Upper lobe of left lung (tissue), 6 donors: ENCODE data around the gene CAPN11. TPM values are rescaled to one million over a fixed set of nuclear protein-coding genes. Genes with fewer than 3 reads are reported as not detected.

Experiments used
- ATAC-seq, 2 donors: fragments of 200-7000 bp; cut with Tn5 transposase; one replicate each; pipeline ENCODE4 v1.9.1; 2022; ENCODE audit warnings: mild to moderate bottlenecking in 2 of 2, moderate library complexity in 2 of 2; ENCODE audit not compliant: low FRiP score in 2 of 2
- DNase-seq, 2 donors: peaks; one replicate each; pipeline ENCODE4 v3.0.0-alpha.2; 2019 to 2020
- H3K27ac ChIP-seq, 4 donors: fragments of 200-600 bp; sonication (generic); one replicate each; pipeline ENCODE4 v1.5.1; 2016 to 2019
- H3K27me3 ChIP-seq, 4 donors: fragments of 200-600 bp; sonication (generic); one replicate each; pipeline ENCODE4 v1.5.1; 2017 to 2019
- H3K36me3 ChIP-seq, 4 donors: fragments of 200-600 bp; sonication (generic); one replicate each; pipeline ENCODE4 v1.5.1; 2016 to 2019
- H3K4me1 ChIP-seq, 4 donors: fragments of 200-600 bp; sonication (generic); one replicate each; pipeline ENCODE4 v1.5.1; 2018 to 2019
- H3K4me3 ChIP-seq, 4 donors: fragments of 200-600 bp; sonication (generic); one replicate each; pipeline ENCODE4 v1.5.1; 2017 to 2019; ENCODE audit warnings: mild to moderate bottlenecking in 2 of 4, moderate library complexity in 1 of 4
- H3K9me3 ChIP-seq, 4 donors: fragments of 200-600 bp; sonication (generic); one replicate each; pipeline ENCODE4 v1.5.1; 2018 to 2019
- EP300 ChIP-seq, 4 donors: sonication (generic); formaldehyde crosslinking; IDR thresholded peaks; one replicate each; pipeline ENCODE4 v1.5.1; 2017; ENCODE audit warnings: antibody characterized with exemption in 4 of 4, control low read depth in 2 of 4
- POLR2A ChIP-seq, 4 donors: fragments of 450-650 bp; IDR thresholded peaks; one replicate each; pipeline ENCODE4 v1.5.1; 2016 to 2017; ENCODE audit warnings: antibody characterized with exemption in 4 of 4, mild to moderate bottlenecking in 2 of 4
- POLR2AphosphoS5 ChIP-seq, 2 donors: sonication (generic); formaldehyde crosslinking; IDR thresholded peaks; one replicate each; pipeline ENCODE4 v1.5.1; 2017; ENCODE audit warnings: antibody characterized with exemption in 2 of 2
- WGBS, 2 donors: methylation state at CpG; one replicate each; pipeline ENCODE4 v1.1.5; 2017 to 2018; 5-methylcytosine and 5-hydroxymethylcytosine counted together
- total RNA-seq, 6 donors: library from RNA; depleted of rRNA in 4 of 6; stranded (reverse); fragments of >200 nt in 4 of 6; gene quantifications; one replicate each; pipeline versions ENCODE4 v1.1.0 to v1.2.1, GENCODE V29; 2016 to 2021
- TF ChIP-seq, protein P1 (sequence below), 6 experiments: fragments of 450-650 bp in 4 of 6; fragments of 200-600 bp in 2 of 6; sonication (generic) in 2 of 6; IDR thresholded peaks; one replicate each; pipeline ENCODE4 v1.5.1; 2016 to 2019; ENCODE audit warnings: antibody characterized with exemption in 6 of 6
- donor health status: DM: no; HTN: no; CAD: no; lungs with moderate emphysema.
- donor health status: DM: no; HTN: yes; CAD: no; lungs with severe emphysema.

The CAPN11 gene
- total RNA-seq, 6 donors from 2014 or later, result 0.30 to 0.81 (median 0.52) TPM; not detected in 2

- peaks cover 0 to 10% (median 0%) of the 10 kb centered on the region in 4 donors for H3K4me1 ChIP-seq
- no peaks in the 10 kb centered on the region for H3K36me3 ChIP-seq
- ATAC-seq (no peak), DNase-seq (no peak)
- TF ChIP-seq POLR2AphosphoS5 (IDR thresholded peaks at IDR 0.05) (no peak), POLR2A (IDR thresholded peaks at IDR 0.05) (no peak), EP300 (IDR thresholded peaks at IDR 0.05) (no peak)
- TF ChIP-seq, protein P1, sequence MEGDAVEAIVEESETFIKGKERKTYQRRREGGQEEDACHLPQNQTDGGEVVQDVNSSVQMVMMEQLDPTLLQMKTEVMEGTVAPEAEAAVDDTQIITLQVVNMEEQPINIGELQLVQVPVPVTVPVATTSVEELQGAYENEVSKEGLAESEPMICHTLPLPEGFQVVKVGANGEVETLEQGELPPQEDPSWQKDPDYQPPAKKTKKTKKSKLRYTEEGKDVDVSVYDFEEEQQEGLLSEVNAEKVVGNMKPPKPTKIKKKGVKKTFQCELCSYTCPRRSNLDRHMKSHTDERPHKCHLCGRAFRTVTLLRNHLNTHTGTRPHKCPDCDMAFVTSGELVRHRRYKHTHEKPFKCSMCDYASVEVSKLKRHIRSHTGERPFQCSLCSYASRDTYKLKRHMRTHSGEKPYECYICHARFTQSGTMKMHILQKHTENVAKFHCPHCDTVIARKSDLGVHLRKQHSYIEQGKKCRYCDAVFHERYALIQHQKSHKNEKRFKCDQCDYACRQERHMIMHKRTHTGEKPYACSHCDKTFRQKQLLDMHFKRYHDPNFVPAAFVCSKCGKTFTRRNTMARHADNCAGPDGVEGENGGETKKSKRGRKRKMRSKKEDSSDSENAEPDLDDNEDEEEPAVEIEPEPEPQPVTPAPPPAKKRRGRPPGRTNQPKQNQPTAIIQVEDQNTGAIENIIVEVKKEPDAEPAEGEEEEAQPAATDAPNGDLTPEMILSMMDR (IDR thresholded peaks at IDR 0.05), result no peak
- no peak overlapping the region for H3K27ac ChIP-seq
- 70 to 79% methylated on average over 10 to 15 of the region's 15 CpGs for WGBS, 2 donors
- no peaks in the 10 kb centered on the region for H3K27me3 ChIP-seq
- H3K9me3 ChIP-seq, result no peaks in the 10 kb centered on the region
- H3K4me3 ChIP-seq, result no peak overlapping the region
These were observed 17.6 kb downstream of the CAPN11 start for GRCh38 chr6:44176130-44176761.

GRCh38 chr6:44176762-44177509 is 18.3 kb downstream of the CAPN11 start:
- H3K9me3 ChIP-seq, result no peaks in the 10 kb centered on the region
- TF ChIP-seq POLR2AphosphoS5 (IDR thresholded peaks at IDR 0.05), result no peak
- TF ChIP-seq EP300 (IDR thresholded peaks at IDR 0.05), result no peak
- no peak for TF ChIP-seq POLR2A (IDR thresholded peaks at IDR 0.05)
- TF ChIP-seq, protein P1 (IDR thresholded peaks at IDR 0.05), result no peak
- ATAC-seq (peak in 1 of 2 donors; percentile 3), DNase-seq (no peak)
- H3K27ac ChIP-seq, result no peak overlapping the region
- peaks cover 0 to 10% (median 0%) of the 10 kb centered on the region in 4 donors for H3K4me1 ChIP-seq
- no peaks in the 10 kb centered on the region for H3K27me3 ChIP-seq
- H3K36me3 ChIP-seq, result no peaks in the 10 kb centered on the region
- H3K4me3 ChIP-seq, result no peak overlapping the region
- WGBS, 2 donors, result 60 to 63% methylated on average over 22 to 24 of the region's 24 CpGs

- ATAC-seq (peak; percentile 27 to 85), DNase-seq (peak in 1 of 2 donors; percentile 30)
- no peak for TF ChIP-seq POLR2A (IDR thresholded peaks at IDR 0.05)
- peak; percentile 8 to 9 for TF ChIP-seq POLR2AphosphoS5 (IDR thresholded peaks at IDR 0.05)
- Histone ChIP-seq H3K4me3 (no peak overlapping the region), H3K9me3 (no peaks in the 10 kb centered on the region), H3K27ac (no peak overlapping the region), H3K4me1 (peaks cover 0 to 6% (median 0%) of the 10 kb centered on the region in 4 donors), H3K36me3 (no peaks in the 10 kb centered on the region), H3K27me3 (no peaks in the 10 kb centered on the region)
- WGBS, 2 donors, result 73 to 88% methylated on average over 12 to 13 of the region's 13 CpGs
These were observed 19.2 kb downstream of the CAPN11 start for GRCh38 chr6:44177691-44178423.

GRCh38 chr6:44178424-44179071 is 19.9 kb downstream of the CAPN11 start:
- peaks cover 0 to 4% (median 0%) of the 10 kb centered on the region in 4 donors for H3K4me1 ChIP-seq
- H3K27ac ChIP-seq, result peak overlapping the region in 1 of 4 donors; percentile 17
- no peak for ATAC-seq
- H3K9me3 ChIP-seq, result no peaks in the 10 kb centered on the region
- no peak overlapping the region for H3K4me3 ChIP-seq
- WGBS, 2 donors, result 85 to 95% methylated on average over 9 of the region's 9 CpGs
- no peaks in the 10 kb centered on the region for H3K27me3 ChIP-seq
- no peaks in the 10 kb centered on the region for H3K36me3 ChIP-seq
- DNase-seq, result no peak
- TF ChIP-seq POLR2AphosphoS5 (IDR thresholded peaks at IDR 0.05) (no peak), EP300 (IDR thresholded peaks at IDR 0.05) (no peak), POLR2A (IDR thresholded peaks at IDR 0.05) (no peak)

GRCh38 chr6:44179072-44179536 is 20.5 kb downstream of the CAPN11 start:
- Histone ChIP-seq H3K4me3 (no peak overlapping the region), H3K4me1 (peaks cover 0 to 4% (median 0%) of the 10 kb centered on the region in 4 donors), H3K27me3 (no peaks in the 10 kb centered on the region), H3K36me3 (no peaks in the 10 kb centered on the region), H3K27ac (peak overlapping the region in 1 of 4 donors; percentile 17), H3K9me3 (no peaks in the 10 kb centered on the region)
- 54 to 62% methylated on average over 4 of the region's 4 CpGs for WGBS, 2 donors
- ATAC-seq, result no peak
- no peak for DNase-seq
- TF ChIP-seq POLR2A (IDR thresholded peaks at IDR 0.05) (no peak), EP300 (IDR thresholded peaks at IDR 0.05) (no peak), POLR2AphosphoS5 (IDR thresholded peaks at IDR 0.05) (no peak)
